Posterior cingulate gyrus (tissue), 11 donors: Measurements from ENCODE around the gene MAEA.
A peak's percentile ranks its signal among the peaks of the same experiment; 100 is the strongest.
"Not testable (repeated sequence)": the region's sequence is repeated elsewhere in the genome, so short reads cannot be mapped to it uniquely, and the experiment has no call there.

Experiments
- DNase-seq, 10 donors: peaks; one replicate each; pipeline versions ENCODE4 v3.0.0 to v3.0.0-alpha.2; 2020 to 2021; ENCODE audit warnings: mixed read lengths in 3 of 10
- intact Hi-C: fragments of 100-400 bp; cut with DNase I; formaldehyde crosslinking; loops from one replicate; pipeline ENCODE4 v1.15.1; 2023

Gene MAEA

GRCh38 chr4:1329408-1330371 lies 40.0 kb downstream of the MAEA start:
- intact Hi-C loops, result no loop called here
- peak in 4 of 10 donors; percentile 4 to 78 (median 70) for DNase-seq

- peak in 3 of 10 donors; percentile 57 to 79 (median 59) for DNase-seq
- intact Hi-C loops, result no loop called here
Measured at GRCh38 chr4:1330761-1331590, 41.3 kb downstream of the MAEA start.

GRCh38 chr4:1331591-1332353 lies 42.1 kb downstream of the MAEA start:
- peak in 3 of 10 donors; percentile 57 to 82 (median 76) for DNase-seq
- intact Hi-C loops, result no loop called here

GRCh38 chr4:1332686-1333085 lies 43.0 kb downstream of the MAEA start:
- intact Hi-C loops, result no loop called here
- peak in 3 of 10 donors; percentile 59 to 75 (median 70) for DNase-seq

- DNase-seq, result peak in 2 of 10 donors; percentile 54 to 79
- intact Hi-C loops, result no loop called here
Measured at GRCh38 chr4:1333256-1333655, 43.6 kb downstream of the MAEA start.

GRCh38 chr4:1333851-1334578 lies 44.3 kb downstream of the MAEA start:
- intact Hi-C loops, result not testable (repeated sequence)
- DNase-seq, result peak in 2 of 10 donors; percentile 69 to 70

GRCh38 chr4:1334579-1334895 lies 44.8 kb downstream of the MAEA start:
- DNase-seq, result peak in 3 of 10 donors; percentile 29 to 84 (median 70)
- intact Hi-C loops, result no loop called here

- peak in 1 of 10 donors; percentile 6 for DNase-seq
- intact Hi-C loops, result not testable (repeated sequence)
Measured at GRCh38 chr4:1335193-1335883, 45.6 kb downstream of the MAEA start.

GRCh38 chr4:1336088-1336491 lies 46.4 kb downstream of the MAEA start:
- peak in 2 of 10 donors; percentile 9 to 42 for DNase-seq
- intact Hi-C loops, result no loop called here

GRCh38 chr4:1337376-1337831 lies 47.7 kb downstream of the MAEA start:
- intact Hi-C loops, result no loop called here
- DNase-seq, result peak in 2 of 10 donors; percentile 60 to 74

- peak in 2 of 10 donors; percentile 66 to 78 for DNase-seq
- intact Hi-C loops, result no loop called here
Measured at GRCh38 chr4:1337951-1338751, 48.5 kb downstream of the MAEA start.

- peak in 2 of 10 donors; percentile 74 to 82 for DNase-seq
- intact Hi-C loops, result no loop called here
Measured at GRCh38 chr4:1338752-1339414, 49.2 kb downstream of the MAEA start.

GRCh38 chr4:1339489-1339888 lies 49.8 kb downstream of the MAEA start:
- peak in 2 of 10 donors; percentile 68 to 79 for DNase-seq
- intact Hi-C loops, result no loop called here

GRCh38 chr4:1340181-1340747 lies 50.6 kb downstream of the MAEA start:
- peak in 2 of 10 donors; percentile 63 to 83 for DNase-seq
- intact Hi-C loops, result loop anchor here (10.0 kb wide), 1 partner anchor 175 kb away; no protein-coding TSS in a partner anchor

GRCh38 chr4:1340861-1341260 lies 51.2 kb downstream of the MAEA start:
- intact Hi-C loops, result loop anchor here (10.0 kb wide), 1 partner anchor 176 kb away; no protein-coding TSS in a partner anchor
- peak in 2 of 10 donors; percentile 32 to 71 for DNase-seq

GRCh38 chr4:1342003-1342402 lies 52.3 kb downstream of the MAEA start:
- DNase-seq, result no peak
- intact Hi-C loops, result loop anchor here (10.0 kb wide), 1 partner anchor 177 kb away; no protein-coding TSS in a partner anchor

GRCh38 chr4:1344696-1345095 lies 55.0 kb downstream of the MAEA start:
- peak in 2 of 10 donors; percentile 4 to 39 for DNase-seq
- intact Hi-C loops, result loop anchor here (10.0 kb wide), 1 partner anchor 180 kb away; no protein-coding TSS in a partner anchor
